K562 (cell line): ENCODE results near the gene DNAJB12. TPM values are rescaled to one million over a fixed set of nuclear protein-coding genes. Genes with fewer than 3 reads are reported as not detected.

Source experiments
- ATAC-seq: fragments of 200-7000 bp; cut with Tn5 transposase; 3 replicates; pipeline ENCODE4 v1.9.1; 2020; ENCODE audit warnings: moderate library complexity
- BruUV-seq: library from RNA; stranded (reverse); fragments of 400-500 nt; replicated peaks from 2 replicates; lab custom pipeline; 2021; lab: Mats Ljungman, UMichigan
- CTCF ChIA-PET: fragments of 300-600 bp; formaldehyde crosslinking; extraction: SDS; loops from one replicate; lab custom pipeline; 2021; ENCODE audit warnings: low intra/inter-chr PET ratio; lab: Yijun Ruan, JAX
- POLR2A ChIA-PET: fragments of 300-600, 350-650 bp; sonication (Branson Sonifier 250); formaldehyde crosslinking; extraction: SDS; loops from one replicate; lab custom pipeline; 2021; ENCODE audit warnings: antibody characterized with exemption, inconsistent platforms; lab: Yijun Ruan, JAX
- DNase-seq, 4 experiments: peaks; one replicate each; pipeline versions ENCODE4 v3.0.0 to v3.0.0-alpha.2; 2011 to 2018; ENCODE audit warnings: low spot score in 3 of 4, mixed read lengths in 3 of 4; ENCODE audit errors: extremely low read depth in 1 of 4
- FAIRE-seq: peaks from 2 replicates; lab custom pipeline; 2011; peaks lifted over from hg19 to GRCh38; lab: Jason Lieb, UNC
- H2AFZ ChIP-seq: 2 replicates; pipeline ENCODE4 v1.6.0; 2011; ENCODE audit warnings: low read depth, low read length, control low read depth, inconsistent platforms
- H3K27ac ChIP-seq: fragments of 200-600 bp; 3 replicates; pipeline ENCODE4 v1.8.0; 2011; ENCODE audit warnings: low read depth, mild to moderate bottlenecking, control low read depth, inconsistent platforms, low read length, moderate library complexity, mixed read lengths; ENCODE audit errors: extremely low read depth
- H3K27me3 ChIP-seq, 2 experiments: fragments of 300-600 bp in 1 of 2; 2 replicates in 1 of 2; 3 replicates in 1 of 2; pipeline versions ENCODE4 v1.6.0 to v1.8.0; 2011; ENCODE audit warnings: inconsistent platforms in 2 of 2, low read length in 2 of 2, mild to moderate bottlenecking in 1 of 2, mixed read lengths in 1 of 2, moderate library complexity in 1 of 2; ENCODE audit not compliant: control insufficient read depth in 2 of 2, insufficient read depth in 2 of 2
- H3K36me3 ChIP-seq: fragments of 300-600 bp; 3 replicates; pipeline ENCODE4 v1.8.0; 2011; ENCODE audit warnings: mild to moderate bottlenecking, low read length, inconsistent platforms; ENCODE audit not compliant: control insufficient read depth, insufficient read depth
- H3K4me1 ChIP-seq, 2 experiments: fragments of 200-600 bp in 1 of 2; replicated peaks in 1 of 2; 2 replicates in 1 of 2; 3 replicates in 1 of 2; pipeline versions ENCODE4 v1.5.1 to v1.8.0; 2011; ENCODE audit warnings: inconsistent platforms in 2 of 2, low read length in 2 of 2, mild to moderate bottlenecking in 1 of 2, mixed read lengths in 1 of 2, moderate library complexity in 1 of 2; ENCODE audit not compliant: control insufficient read depth in 2 of 2, insufficient read depth in 2 of 2
- H3K4me2 ChIP-seq: 2 replicates; pipeline ENCODE4 v1.6.1; 2011; ENCODE audit warnings: low read length, control low read depth, inconsistent platforms, mixed read lengths; ENCODE audit not compliant: insufficient read depth
- H3K4me3 ChIP-seq: fragments of 200-600 bp; sonication (generic), shearing (Covaris generic); 2 replicates; pipeline ENCODE4 v1.5.1; 2016; ENCODE audit warnings: control low read depth, inconsistent platforms
- H3K79me2 ChIP-seq: fragments of 200-600 bp; 3 replicates; pipeline ENCODE4 v1.8.0; 2011; ENCODE audit warnings: low read length, inconsistent platforms; ENCODE audit not compliant: control insufficient read depth, insufficient read depth
- H3K9ac ChIP-seq, 2 experiments: 2 replicates each; pipeline versions ENCODE4 v1.6.0 to v1.6.1; 2011; ENCODE audit warnings: low read depth in 2 of 2, low read length in 2 of 2, control low read depth in 1 of 2, inconsistent platforms in 1 of 2, mild to moderate bottlenecking in 1 of 2, mixed read lengths in 1 of 2; ENCODE audit not compliant: insufficient read depth in 1 of 2
- H3K9me1 ChIP-seq: one replicate; pipeline ENCODE4 v1.6.0; 2011; ENCODE audit warnings: inconsistent platforms, mild to moderate bottlenecking, low read length, moderate library complexity; ENCODE audit not compliant: control insufficient read depth, insufficient read depth
- H3K9me3 ChIP-seq: replicated peaks from 2 replicates; pipeline ENCODE4 v1.5.1; 2011; ENCODE audit warnings: low read depth, low read length, inconsistent platforms; ENCODE audit not compliant: control insufficient read depth, insufficient read depth
- H4K20me1 ChIP-seq: replicated peaks from 2 replicates; pipeline ENCODE4 v1.6.1; 2011; ENCODE audit warnings: low read length, inconsistent platforms, mixed read lengths; ENCODE audit not compliant: control insufficient read depth, insufficient read depth
- ASH1L ChIP-seq: fragments of 450-650 bp; IDR thresholded peaks from 2 replicates; pipeline ENCODE4 v1.6.1; 2018; ENCODE audit warnings: borderline replicate concordance, mild to moderate bottlenecking, low read depth; ENCODE audit not compliant: partially characterized antibody
- BMI1 ChIP-seq: fragments of 150-350 bp; IDR thresholded peaks from 2 replicates; pipeline ENCODE4 v1.6.1; 2014; ENCODE audit warnings: low read length
- MAX ChIP-seq: sonication (generic); formaldehyde crosslinking; IDR thresholded peaks from 2 replicates; pipeline ENCODE4 v1.9.0; 2022; ENCODE audit warnings: mild to moderate bottlenecking, missing genetic modification reagents
- MXI1 ChIP-seq: IDR thresholded peaks from 2 replicates; pipeline ENCODE4 v1.6.1; 2011; ENCODE audit warnings: low read depth, mild to moderate bottlenecking, improper control_type of control experiment, low read length
- MYNN ChIP-seq, 2 experiments: sonication (generic); formaldehyde crosslinking in 1 of 2; IDR thresholded peaks; 2 replicates each; pipeline versions ENCODE4 v1.5.0 to v1.6.1; 2016 to 2020; ENCODE audit warnings: antibody characterized with exemption in 1 of 2, missing genetic modification reagents in 1 of 2
- RBBP5 ChIP-seq: fragments of 200-600 bp; sonication (generic); IDR thresholded peaks from 2 replicates; pipeline ENCODE4 v1.6.1; 2012; ENCODE audit warnings: borderline replicate concordance, mild to moderate bottlenecking, low read length, control low read depth, inconsistent platforms; ENCODE audit not compliant: insufficient read depth, poor library complexity, severe bottlenecking
- RCOR1 ChIP-seq, 2 experiments: IDR thresholded peaks; 2 replicates each; pipeline ENCODE4 v1.6.1; 2012; ENCODE audit warnings: low read depth in 2 of 2, low read length in 2 of 2, borderline replicate concordance in 1 of 2, improper control_type of control experiment in 1 of 2
- RFX1 ChIP-seq: fragments of 450-650 bp; IDR thresholded peaks from 2 replicates; pipeline ENCODE4 v1.6.1; 2016; ENCODE audit warnings: mild to moderate bottlenecking, moderate library complexity
- TRIM28 ChIP-seq: fragments of 450-650 bp; IDR thresholded peaks from 2 replicates; pipeline ENCODE4 v1.6.1; 2017
- ZBTB40 ChIP-seq, 2 experiments: fragments of 450-650 bp in 1 of 2; sonication (generic) in 1 of 2; formaldehyde crosslinking in 1 of 2; IDR thresholded peaks; 2 replicates each; pipeline versions ENCODE4 v1.7.1 to v1.9.0; 2016 to 2022; ENCODE audit warnings: inconsistent platforms in 1 of 2, mild to moderate bottlenecking in 1 of 2, missing genetic modification reagents in 1 of 2
- WGBS: fragments of 100-300 bp; shearing (Covaris generic); methylation state at CpG from one replicate; pipeline ENCODE4 v1.1.6; 2016; ENCODE audit warnings: low coverage, mixed read lengths; ENCODE audit not compliant: insufficient coverage; ENCODE audit errors: missing lambda C conversion rate; 5-methylcytosine and 5-hydroxymethylcytosine counted together
- in situ Hi-C: fragments of 300-500 bp; cut with MboI; formaldehyde crosslinking; loops from 4 replicates; pipeline ENCODE4 v1.15.0; 2018; ENCODE audit warnings: inconsistent platforms, mixed read lengths
- intact Hi-C: fragments of 100-400 bp; cut with micrococcal nuclease; formaldehyde crosslinking; loops from 2 replicates; pipeline ENCODE4 v1.14.2; 2022
- polyA plus RNA-seq, 8 experiments: library from polyadenylated mRNA; depleted of rRNA in 4 of 8; stranded (reverse) in 5 of 8; unstranded in 3 of 8; fragments of >200 nt; fragmentation: Nextera tagmentation in 2 of 8; fragmentation: Illumina TruSeq in 1 of 8; extraction: Ambion mirVana in 2 of 8; extraction: Trizol in 1 of 8; gene quantifications; 2 replicates each; pipeline versions ENCODE4 v1.2.1 to v1.2.3, GENCODE V29; 2011 to 2014; ENCODE audit warnings: inconsistent platforms in 1 of 8, missing spikeins in 1 of 8
- total RNA-seq, 7 experiments: library from RNA; depleted of rRNA in 6 of 7; stranded (reverse); fragments of >200 nt in 6 of 7; fragmentation: Illumina TruSeq in 2 of 7; extraction: Trizol in 2 of 7; gene quantifications; 2 replicates each; pipeline versions ENCODE4 v1.2.1 to v1.2.3, GENCODE V29; 2011 to 2021; ENCODE audit warnings: low replicate concordance in 1 of 7

Gene DNAJB12
- total and polyA plus RNA-seq, 9 of the 15 experiments (the other 6 are each of a cell fraction or from before 2014, with no cell fraction given): 3.5 to 31.5 (median 20.3) TPM

- in situ Hi-C loops (loop anchor here (10.0 to 25.0 kb wide), 3 partner anchors 200 to 1022 kb away; partner anchors contain the start of gene SLC29A3), intact Hi-C loops (no loop called here)
- 76% methylated on average over 12 of the region's 17 CpGs for WGBS
- no peak for ATAC-seq
- Histone ChIP-seq H3K4me2 (no peak overlapping the region), H3K9me3 (no peaks in the 10 kb centered on the region), H3K79me2 (no peaks in the 10 kb centered on the region), H4K20me1 (no peaks in the 10 kb centered on the region), H3K36me3 (peaks cover 53% of the 10 kb centered on the region; the same call in 2 of the 3 replicates), H3K9ac (peak overlapping the region in 1 of 2 experiments; percentile 66; a peak in 1 of 4 replicates), H3K9me1 (no peaks in the 10 kb centered on the region), H3K27ac (no peak overlapping the region), H3K4me3 (no peak overlapping the region), H3K27me3 (no peaks in the 10 kb centered on the region), H3K4me1 (peaks cover 10 to 33% of the 10 kb centered on the region in 2 experiments; a peak in 4 of 5 replicates), H2AFZ (no peak overlapping the region)
- DNase-seq: peak in 1 of 4 experiments; percentile 45
- CTCF ChIA-PET: interaction anchor here (1.7 kb wide), 1 partner anchor 286 kb away, joined by 4 read pairs; no protein-coding TSS in a partner anchor
- FAIRE-seq: no peak
- POLR2A ChIA-PET: interaction anchor here (0.6 to 13.1 kb wide), 8 partner anchors 9 to 578 kb away, joined by 3 to 197 read pairs (median 4); partner anchors contain the start of gene DDIT4
- TSS peak; percentile 17 for BruUV-seq
- no peak for TF ChIP-seq TRIM28
- TF ChIP-seq MAX (CRISPR knock-in tag): 0 out of 2 replicates have a peak, but pooled peaks have one; percentile 4
- TF ChIP-seq MYNN (IDR thresholded peaks at IDR 0.05): peak; percentile 97
- TF ChIP-seq MYNN (CRISPR knock-in tag; IDR thresholded peaks at IDR 0.05): peak; percentile 81
- TF ChIP-seq MXI1: peak; percentile 75
- TF ChIP-seq ASH1L: no peak
- TF ChIP-seq RBBP5: no peak
- no peak for TF ChIP-seq ZBTB40 (IDR thresholded peaks at IDR 0.05)
- no peak for TF ChIP-seq ZBTB40 (CRISPR knock-in tag; IDR thresholded peaks at IDR 0.05)
- TF ChIP-seq RFX1: peak; percentile 91
- peak; percentile 51; the same call in 1 of the 2 replicates for TF ChIP-seq BMI1
- peak in 1 of 2 experiments; percentile 40; a peak in 1 of 4 replicates for TF ChIP-seq RCOR1 (IDR thresholded peaks at IDR 0.05; ENCODE audit: borderline replicate concordance in 1 of 2, low read depth in 2 of 2, low read length in 2 of 2)
These were observed 20.4 kb downstream of the DNAJB12 start for GRCh38 chr10:72334196-72334824.
